A549 (cell line): ENCODE measurements around the gene TRIM17.

Experiments used
- CEBPB ChIP-seq, 2 experiments: fragments of >200 bp in 1 of 2; sonication (Bioruptor Twin) in 1 of 2; formaldehyde crosslinking in 1 of 2; IDR thresholded peaks; 2 replicates each; pipeline ENCODE4 v1.6.1; 2012 to 2016
- EHMT2 ChIP-seq: fragments of 200-600 bp; sonication (generic); IDR thresholded peaks from 2 replicates; pipeline ENCODE4 v1.6.1; 2016; ENCODE audit warnings: antibody characterized with exemption, low read depth, mild to moderate bottlenecking, moderate library complexity
- ESRRA ChIP-seq: fragments of 150-350 bp; IDR thresholded peaks from 2 replicates; pipeline ENCODE4 v1.6.1; 2014; ENCODE audit warnings: mild to moderate bottlenecking, low read length, borderline replicate concordance
- JUN ChIP-seq, 2 experiments: fragments of >200 bp; sonication (Bioruptor Twin); formaldehyde crosslinking; IDR thresholded peaks; 2 replicates in 1 of 2; 3 replicates in 1 of 2; pipeline ENCODE4 v1.6.1; 2016 to 2017
- MYC ChIP-seq: IDR thresholded peaks from 2 replicates; pipeline ENCODE4 v1.6.1; 2012; ENCODE audit warnings: mild to moderate bottlenecking, inconsistent platforms, low read length, improper control_type of control experiment, borderline replicate concordance
- PHF8 ChIP-seq: fragments of 200-600 bp; sonication (generic); IDR thresholded peaks from 2 replicates; pipeline ENCODE4 v1.6.1; 2016; ENCODE audit warnings: low read depth, mild to moderate bottlenecking, antibody characterized with exemption, moderate library complexity, borderline replicate concordance
- POLR2A ChIP-seq: IDR thresholded peaks from 2 replicates; pipeline ENCODE4 v1.6.1; 2012; ENCODE audit warnings: mild to moderate bottlenecking, low read length
- RARB ChIP-seq: fragments of 250-450 bp; sonication (Bioruptor Pico); IDR thresholded peaks from 2 replicates; pipeline ENCODE4 v1.8.0; 2021; ENCODE audit warnings: mild to moderate bottlenecking, moderate library complexity
- TF ChIP-seq, protein P1 (sequence below): fragments of >200 bp; sonication (Bioruptor Twin); formaldehyde crosslinking; IDR thresholded peaks from 3 replicates; pipeline ENCODE4 v1.5.1; 2016
- TF ChIP-seq, protein P2 (sequence below): IDR thresholded peaks from 2 replicates; pipeline ENCODE4 v1.6.1; 2012
- TF ChIP-seq, protein P3 (sequence below): IDR thresholded peaks from 2 replicates; pipeline ENCODE4 v1.6.1; 2012
- TF ChIP-seq, protein P4 (sequence below): fragments of 150-350 bp; IDR thresholded peaks from 2 replicates; pipeline ENCODE4 v1.6.1; 2014; ENCODE audit warnings: low read depth, mild to moderate bottlenecking, low read length

DNA sequence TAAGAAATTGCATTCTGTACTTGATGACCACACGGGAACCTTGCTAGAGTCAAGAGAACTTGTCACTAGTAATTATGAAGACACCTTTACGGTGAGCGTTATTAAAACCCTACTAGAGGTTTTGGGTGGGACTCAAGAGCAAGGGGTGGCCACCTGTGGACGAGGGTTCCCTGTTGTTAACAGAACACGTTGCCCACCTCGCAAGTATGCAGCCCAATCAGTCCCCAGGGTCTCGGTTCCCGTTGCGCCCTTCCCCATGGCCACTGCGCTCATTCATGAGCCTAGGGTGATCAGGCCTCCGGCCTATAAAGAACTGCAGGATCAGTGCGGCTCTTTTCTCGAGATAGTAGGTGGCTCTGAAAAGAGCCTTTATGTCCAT, 40.3 kb upstream of the TRIM17 start:
- TF ChIP-seq, protein P1, sequence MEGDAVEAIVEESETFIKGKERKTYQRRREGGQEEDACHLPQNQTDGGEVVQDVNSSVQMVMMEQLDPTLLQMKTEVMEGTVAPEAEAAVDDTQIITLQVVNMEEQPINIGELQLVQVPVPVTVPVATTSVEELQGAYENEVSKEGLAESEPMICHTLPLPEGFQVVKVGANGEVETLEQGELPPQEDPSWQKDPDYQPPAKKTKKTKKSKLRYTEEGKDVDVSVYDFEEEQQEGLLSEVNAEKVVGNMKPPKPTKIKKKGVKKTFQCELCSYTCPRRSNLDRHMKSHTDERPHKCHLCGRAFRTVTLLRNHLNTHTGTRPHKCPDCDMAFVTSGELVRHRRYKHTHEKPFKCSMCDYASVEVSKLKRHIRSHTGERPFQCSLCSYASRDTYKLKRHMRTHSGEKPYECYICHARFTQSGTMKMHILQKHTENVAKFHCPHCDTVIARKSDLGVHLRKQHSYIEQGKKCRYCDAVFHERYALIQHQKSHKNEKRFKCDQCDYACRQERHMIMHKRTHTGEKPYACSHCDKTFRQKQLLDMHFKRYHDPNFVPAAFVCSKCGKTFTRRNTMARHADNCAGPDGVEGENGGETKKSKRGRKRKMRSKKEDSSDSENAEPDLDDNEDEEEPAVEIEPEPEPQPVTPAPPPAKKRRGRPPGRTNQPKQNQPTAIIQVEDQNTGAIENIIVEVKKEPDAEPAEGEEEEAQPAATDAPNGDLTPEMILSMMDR = no peak
- TF ChIP-seq, protein P2, sequence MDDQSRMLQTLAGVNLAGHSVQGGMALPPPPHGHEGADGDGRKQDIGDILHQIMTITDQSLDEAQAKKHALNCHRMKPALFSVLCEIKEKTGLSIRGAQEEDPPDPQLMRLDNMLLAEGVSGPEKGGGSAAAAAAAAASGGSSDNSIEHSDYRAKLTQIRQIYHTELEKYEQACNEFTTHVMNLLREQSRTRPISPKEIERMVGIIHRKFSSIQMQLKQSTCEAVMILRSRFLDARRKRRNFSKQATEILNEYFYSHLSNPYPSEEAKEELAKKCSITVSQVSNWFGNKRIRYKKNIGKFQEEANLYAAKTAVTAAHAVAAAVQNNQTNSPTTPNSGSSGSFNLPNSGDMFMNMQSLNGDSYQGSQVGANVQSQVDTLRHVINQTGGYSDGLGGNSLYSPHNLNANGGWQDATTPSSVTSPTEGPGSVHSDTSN = no peak
- no peak for TF ChIP-seq POLR2A
- no peak for TF ChIP-seq CEBPB (IDR thresholded peaks at IDR 0.05)
- no peak for TF ChIP-seq RARB (CRISPR knock-in tag)
- TF ChIP-seq JUN (IDR thresholded peaks at IDR 0.05) = no peak
- no peak for TF ChIP-seq MYC
- no peak for TF ChIP-seq ESRRA
- no peak for TF ChIP-seq PHF8
- TF ChIP-seq, protein P3, sequence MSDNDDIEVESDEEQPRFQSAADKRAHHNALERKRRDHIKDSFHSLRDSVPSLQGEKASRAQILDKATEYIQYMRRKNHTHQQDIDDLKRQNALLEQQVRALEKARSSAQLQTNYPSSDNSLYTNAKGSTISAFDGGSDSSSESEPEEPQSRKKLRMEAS = no peak
- TF ChIP-seq EHMT2 = no peak
- TF ChIP-seq, protein P4, sequence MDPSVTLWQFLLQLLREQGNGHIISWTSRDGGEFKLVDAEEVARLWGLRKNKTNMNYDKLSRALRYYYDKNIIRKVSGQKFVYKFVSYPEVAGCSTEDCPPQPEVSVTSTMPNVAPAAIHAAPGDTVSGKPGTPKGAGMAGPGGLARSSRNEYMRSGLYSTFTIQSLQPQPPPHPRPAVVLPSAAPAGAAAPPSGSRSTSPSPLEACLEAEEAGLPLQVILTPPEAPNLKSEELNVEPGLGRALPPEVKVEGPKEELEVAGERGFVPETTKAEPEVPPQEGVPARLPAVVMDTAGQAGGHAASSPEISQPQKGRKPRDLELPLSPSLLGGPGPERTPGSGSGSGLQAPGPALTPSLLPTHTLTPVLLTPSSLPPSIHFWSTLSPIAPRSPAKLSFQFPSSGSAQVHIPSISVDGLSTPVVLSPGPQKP = no peak
